Type B pancreatic cell (in vitro differentiated cells): ENCODE measurements around the gene ERC1. TPM values are rescaled to one million over a fixed set of nuclear protein-coding genes. Genes with fewer than 3 reads are reported as not detected.

Experiments
- DNase-seq: peaks from one replicate; pipeline ENCODE4 v3.0.0; 2021; ENCODE audit warnings: mixed read lengths; ENCODE audit not compliant: unreplicated experiment; ENCODE audit errors: extremely low spot score
- H3K27ac Mint-ChIP-seq: 2 replicates; pipeline ENCODE4 v1.8.0; 2021; ENCODE audit warnings: mild to moderate bottlenecking, mixed read lengths
- H3K27me3 Mint-ChIP-seq: 2 replicates; pipeline ENCODE4 v1.8.0; 2021; ENCODE audit warnings: mixed read lengths
- H3K36me3 Mint-ChIP-seq: 2 replicates; pipeline ENCODE4 v1.8.0; 2021; ENCODE audit warnings: mixed read lengths
- H3K4me1 Mint-ChIP-seq: one replicate; pipeline ENCODE4 v1.8.0; 2021; ENCODE audit warnings: mixed read lengths; ENCODE audit not compliant: unreplicated experiment
- H3K4me3 Mint-ChIP-seq: 2 replicates; pipeline ENCODE4 v1.8.0; 2021; ENCODE audit warnings: mild to moderate bottlenecking, mixed read lengths
- H3K9me3 Mint-ChIP-seq: 2 replicates; pipeline ENCODE4 v1.8.0; 2021; ENCODE audit warnings: mixed read lengths
- long read RNA-seq: library from polyadenylated mRNA; unstranded; transcript quantifications from one replicate; pipeline ENCODE4 v2.0.0, GENCODE V29; 2020
- total RNA-seq: library from RNA; stranded (reverse); gene quantifications from 2 replicates; pipeline ENCODE4 v1.2.1, GENCODE V29; 2021; ENCODE audit warnings: low replicate concordance
- TF ChIP-seq, protein P1 (sequence below): fragments of 200-600 bp; sonication (generic); conservative IDR thresholded peaks from 2 replicates; pipeline ENCODE4 v1.5.0; 2021; ENCODE audit warnings: antibody characterized with exemption, mild to moderate bottlenecking

ERC1 gene
- total RNA-seq, result 62.8 and 83.5 TPM in 2 replicates
- long read RNA-seq, full-length matches to known transcripts, result 1 of 75 reads
- long read RNA-seq, partial matches to known transcripts, result 37 of 75 reads
- long read RNA-seq, other reads (novel, unspliced or antisense), result 37 of 75 reads

DNA sequence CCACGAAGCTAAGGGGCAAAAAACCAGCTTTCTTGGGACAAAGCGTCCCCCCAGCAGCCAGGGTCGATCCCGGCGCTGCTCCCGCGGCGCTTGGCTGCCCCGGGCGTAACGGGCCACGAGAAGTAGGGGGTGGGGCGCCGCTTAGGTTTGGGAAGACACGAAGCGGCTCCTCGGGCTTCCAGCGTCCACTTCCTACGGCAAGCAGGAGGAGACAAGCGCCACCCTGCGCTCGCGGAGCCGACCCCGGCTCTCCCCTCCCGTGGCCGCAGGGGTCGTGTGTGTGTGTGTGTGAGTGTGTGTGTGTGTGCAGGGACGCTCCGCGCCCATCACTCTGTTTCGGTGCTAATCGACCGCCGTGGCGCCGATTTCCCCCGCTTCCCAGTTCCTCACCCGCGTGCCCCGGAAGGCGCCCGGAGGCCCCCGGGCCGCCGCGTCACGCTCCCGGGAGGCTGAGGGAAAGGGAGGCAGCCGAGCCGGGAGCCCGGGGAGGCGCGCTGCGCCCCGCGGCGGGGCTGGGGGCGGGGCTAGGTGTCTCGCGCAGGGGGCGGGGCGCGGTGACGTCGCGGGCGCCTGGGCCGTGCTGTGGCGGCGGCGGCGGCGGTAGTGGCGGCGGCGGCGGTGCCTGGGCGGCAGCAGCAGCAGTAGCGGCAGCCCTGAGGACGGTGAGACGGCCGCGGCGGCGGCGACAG is at the start of gene ERC1:
ERC1 (plus strand) TSS at position 563 of the 689 bp plus-strand sequence. CDS start 36,681 bp downstream, outside the sequence.
- Mint-ChIP-seq H3K4me3 (peak within 1 kb of the TSS; percentile 98), H3K27me3 (peaks cover 4% of the 10 kb centered on the region), H3K4me1 (peaks cover 17% of the 10 kb centered on the region), H3K27ac (peak within 1 kb of the TSS; percentile 99), H3K9me3 (no peaks in the 10 kb centered on the region), H3K36me3 (peaks cover 3% of the 10 kb centered on the region)
- peak; percentile 91 for DNase-seq
- TF ChIP-seq, protein P1, sequence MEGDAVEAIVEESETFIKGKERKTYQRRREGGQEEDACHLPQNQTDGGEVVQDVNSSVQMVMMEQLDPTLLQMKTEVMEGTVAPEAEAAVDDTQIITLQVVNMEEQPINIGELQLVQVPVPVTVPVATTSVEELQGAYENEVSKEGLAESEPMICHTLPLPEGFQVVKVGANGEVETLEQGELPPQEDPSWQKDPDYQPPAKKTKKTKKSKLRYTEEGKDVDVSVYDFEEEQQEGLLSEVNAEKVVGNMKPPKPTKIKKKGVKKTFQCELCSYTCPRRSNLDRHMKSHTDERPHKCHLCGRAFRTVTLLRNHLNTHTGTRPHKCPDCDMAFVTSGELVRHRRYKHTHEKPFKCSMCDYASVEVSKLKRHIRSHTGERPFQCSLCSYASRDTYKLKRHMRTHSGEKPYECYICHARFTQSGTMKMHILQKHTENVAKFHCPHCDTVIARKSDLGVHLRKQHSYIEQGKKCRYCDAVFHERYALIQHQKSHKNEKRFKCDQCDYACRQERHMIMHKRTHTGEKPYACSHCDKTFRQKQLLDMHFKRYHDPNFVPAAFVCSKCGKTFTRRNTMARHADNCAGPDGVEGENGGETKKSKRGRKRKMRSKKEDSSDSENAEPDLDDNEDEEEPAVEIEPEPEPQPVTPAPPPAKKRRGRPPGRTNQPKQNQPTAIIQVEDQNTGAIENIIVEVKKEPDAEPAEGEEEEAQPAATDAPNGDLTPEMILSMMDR, result no peak

DNA sequence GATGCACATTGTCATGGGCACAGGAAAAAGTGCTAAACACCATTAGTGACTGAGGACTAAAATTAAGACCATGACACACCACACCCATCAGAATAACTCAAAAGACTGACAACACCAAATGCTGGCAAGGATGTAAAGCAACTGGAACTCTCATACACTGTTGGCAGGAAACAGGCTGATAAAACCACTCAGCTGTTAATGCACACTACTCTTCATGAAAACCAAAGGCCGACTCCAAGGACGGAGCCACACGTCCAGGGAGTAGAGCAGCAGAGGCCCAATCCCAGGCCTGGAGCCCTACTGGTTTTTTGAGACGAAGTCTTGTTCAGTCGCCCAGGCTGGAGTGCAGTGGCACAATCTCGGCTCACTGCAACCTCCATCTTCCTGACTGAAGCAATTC is 48.0 kb upstream of the ERC1 start:
- H3K36me3 Mint-ChIP-seq, result peaks cover 39% of the 10 kb centered on the region

DNA sequence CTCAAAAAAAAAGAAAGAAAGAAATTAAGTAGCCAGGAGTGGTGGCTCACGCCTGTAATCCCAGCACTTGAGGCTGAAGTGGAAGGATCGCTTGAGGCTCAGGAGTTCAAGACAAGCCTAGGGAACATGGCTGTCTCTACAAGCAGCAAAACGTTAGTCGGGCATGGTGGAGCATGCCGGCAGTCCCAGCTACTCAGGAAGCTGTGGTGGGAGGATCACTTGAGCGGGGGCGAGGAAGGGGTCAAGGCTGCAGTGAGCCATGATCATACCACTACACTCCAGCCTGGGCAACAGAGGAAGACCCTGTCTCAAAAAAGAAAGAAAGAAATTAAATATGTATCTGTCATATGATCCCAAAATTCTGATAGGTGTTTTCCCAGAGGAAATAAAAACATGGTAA is 46.8 kb upstream of the ERC1 start:
- Mint-ChIP-seq H3K27me3 (no peaks in the 10 kb centered on the region), H3K36me3 (peaks cover 41% of the 10 kb centered on the region), H3K27ac (no peak overlapping the region), H3K4me1 (peaks cover 4% of the 10 kb centered on the region), H3K4me3 (no peak overlapping the region), H3K9me3 (no peaks in the 10 kb centered on the region)
- TF ChIP-seq, protein P1, result no peak
- no peak for DNase-seq

More for the DNA sequence above, 48.0 kb upstream of the ERC1 start:
- Mint-ChIP-seq H3K9me3 (no peaks in the 10 kb centered on the region), H3K4me3 (no peak overlapping the region), H3K27me3 (no peaks in the 10 kb centered on the region), H3K27ac (no peak overlapping the region), H3K4me1 (peaks cover 2% of the 10 kb centered on the region)
- TF ChIP-seq, protein P1, result no peak
- DNase-seq, result no peak

DNA sequence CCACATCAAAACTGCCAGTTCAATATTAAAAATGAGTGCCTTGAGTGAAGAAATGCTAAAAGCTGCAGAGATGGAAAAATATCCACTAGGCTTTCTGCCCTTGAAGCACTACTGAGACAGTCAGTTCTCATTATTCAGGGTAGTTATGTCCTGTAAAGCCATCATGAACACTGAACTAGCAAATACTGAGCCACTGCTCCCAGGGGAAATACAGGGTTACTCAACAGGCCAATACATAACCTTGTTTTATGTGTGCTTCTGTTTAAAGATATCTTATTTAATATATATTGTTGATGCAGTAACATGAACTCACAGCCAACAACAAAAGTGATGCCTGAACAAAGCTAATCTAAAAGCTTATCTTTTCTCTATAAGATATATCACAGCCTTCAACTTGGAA is 44.8 kb upstream of the ERC1 start:
- no peaks in the 10 kb centered on the region for H3K27me3 Mint-ChIP-seq
- peak overlapping the region; percentile 50 for H3K27ac Mint-ChIP-seq
- H3K9me3 Mint-ChIP-seq, result no peaks in the 10 kb centered on the region
- peaks cover 4% of the 10 kb centered on the region for H3K4me1 Mint-ChIP-seq
- TF ChIP-seq, protein P1, result no peak
- H3K4me3 Mint-ChIP-seq, result peak overlapping the region; percentile 56
- DNase-seq, result no peak
- H3K36me3 Mint-ChIP-seq, result peaks cover 22% of the 10 kb centered on the region

DNA sequence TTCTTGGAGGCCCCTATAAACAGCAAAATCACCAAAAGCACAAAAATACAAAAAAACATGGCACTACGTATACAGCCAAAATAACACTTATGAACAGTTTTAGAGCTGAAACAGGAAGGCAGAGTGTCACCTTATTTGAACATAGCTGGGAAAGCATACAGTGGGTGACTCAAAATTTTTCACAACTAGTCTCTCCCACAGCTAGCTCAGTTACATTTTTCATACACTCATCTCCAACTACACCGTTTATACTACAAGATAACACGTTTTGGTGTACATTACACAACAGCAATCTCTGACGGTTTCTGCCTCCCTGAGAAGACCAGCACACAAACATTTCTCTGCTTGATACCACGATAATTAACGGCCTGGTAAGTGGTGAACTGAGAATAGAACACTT is 44.4 kb upstream of the ERC1 start:
- peaks cover 4% of the 10 kb centered on the region for H3K4me1 Mint-ChIP-seq
- peak overlapping the region; percentile 50 for H3K27ac Mint-ChIP-seq
- no peaks in the 10 kb centered on the region for H3K27me3 Mint-ChIP-seq
- TF ChIP-seq, protein P1, result no peak
- peaks cover 22% of the 10 kb centered on the region for H3K36me3 Mint-ChIP-seq
- no peaks in the 10 kb centered on the region for H3K9me3 Mint-ChIP-seq
- H3K4me3 Mint-ChIP-seq, result peak overlapping the region; percentile 56
- no peak for DNase-seq
